GM04504 (cell line): ENCODE data around the gene SLC38A8.

Experiments used
- DNase-seq: peaks from one replicate; pipeline ENCODE4 v3.0.0-alpha.2; 2012; ENCODE audit warnings: low read depth

The SLC38A8 gene

DNA sequence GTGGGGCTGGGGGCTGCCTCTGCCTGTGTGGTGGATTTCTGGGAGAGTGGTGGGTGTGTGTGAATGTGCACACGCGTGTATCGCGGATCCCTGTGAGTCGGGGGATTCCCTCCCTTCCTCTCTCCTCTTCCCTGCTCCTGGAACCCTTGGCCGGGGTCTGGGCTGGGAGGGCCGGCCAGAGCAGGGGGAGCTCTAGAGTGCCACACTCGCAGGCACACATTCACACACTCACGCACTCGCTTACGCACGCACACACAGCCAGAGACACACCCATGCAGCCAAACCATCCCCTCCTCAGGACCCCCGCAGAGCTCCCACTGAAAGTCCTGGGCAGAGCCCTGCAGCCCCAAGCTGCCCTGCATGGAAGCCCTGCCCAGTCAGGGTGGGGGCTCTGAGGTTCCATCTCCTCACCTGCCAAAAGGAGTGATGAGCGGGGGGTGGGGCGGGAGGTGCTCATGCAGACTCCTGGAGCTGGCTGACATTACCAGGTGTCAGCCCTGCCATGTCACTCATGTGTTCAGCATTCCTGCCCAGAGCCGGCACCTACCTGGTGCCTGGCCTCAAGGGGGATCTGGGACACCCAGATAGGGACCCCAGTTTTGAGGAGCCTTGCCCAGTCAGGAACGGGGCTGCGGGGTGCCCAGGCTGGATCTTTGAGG, 72.7 kb downstream of the SLC38A8 start:
- no peak for DNase-seq

DNA sequence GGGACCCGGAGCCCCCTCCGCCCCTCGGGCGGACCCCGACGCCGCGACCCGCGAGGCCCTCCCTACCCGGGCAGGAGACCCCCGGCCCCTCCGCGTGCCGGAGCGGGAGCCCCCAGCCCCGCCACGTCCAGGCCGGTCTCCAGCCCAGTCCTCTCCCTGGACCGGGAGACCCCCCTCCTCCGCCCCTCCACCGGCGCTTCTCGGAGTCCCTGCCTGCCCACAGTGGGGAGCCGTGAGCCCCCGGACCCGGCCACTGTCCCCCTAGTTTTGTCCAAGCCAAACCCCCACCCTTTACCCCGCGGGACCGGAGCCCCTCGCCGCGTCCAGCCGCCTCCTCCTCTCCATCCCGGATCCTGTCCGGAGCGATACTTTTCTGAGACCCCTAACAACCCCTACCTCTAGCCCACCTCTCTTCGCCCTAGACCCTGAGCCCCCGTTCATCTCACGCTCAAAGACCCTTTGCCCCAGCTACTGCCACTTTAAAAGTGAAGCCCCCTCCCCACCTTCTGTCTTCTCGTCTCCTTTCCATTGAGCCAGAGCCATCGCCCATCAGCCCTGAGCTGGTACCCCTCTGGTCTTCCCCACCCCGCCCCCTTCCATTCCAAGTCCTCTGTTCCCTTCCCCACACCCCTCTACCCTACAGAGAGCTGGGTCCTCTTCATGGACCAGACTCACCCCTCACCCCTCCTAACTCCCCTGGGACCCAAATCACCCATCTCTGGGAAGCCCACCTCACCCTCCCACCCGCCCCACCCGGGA, 73.5 kb downstream of the SLC38A8 start:
- DNase-seq = no peak

DNA sequence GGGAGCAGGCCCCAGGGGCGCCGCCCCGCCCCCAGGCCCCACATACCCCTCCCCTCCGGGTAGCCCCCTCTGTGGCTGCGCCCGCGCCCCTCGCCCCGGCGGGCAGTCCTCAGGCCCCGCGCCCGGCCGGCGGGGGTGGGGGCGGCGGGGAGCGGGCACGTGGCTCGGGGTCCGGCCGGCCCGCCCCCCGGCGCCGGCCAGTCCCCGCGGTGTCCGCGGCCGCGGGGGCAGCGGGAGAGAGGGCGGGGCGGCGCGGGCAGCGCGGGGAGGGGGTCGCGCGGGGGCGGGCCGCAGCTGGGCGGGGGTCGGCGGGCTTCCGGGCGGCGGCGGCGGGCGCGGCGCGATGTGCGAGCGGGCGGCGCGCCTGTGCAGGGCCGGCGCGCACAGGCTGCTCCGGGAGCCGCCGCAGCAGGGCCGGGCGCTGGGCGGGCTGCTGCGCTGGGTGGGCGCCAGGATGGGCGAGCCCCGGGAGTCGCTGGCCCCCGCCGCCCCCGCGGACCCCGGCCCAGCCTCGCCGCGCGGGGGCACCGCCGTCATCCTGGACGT, 74.2 kb downstream of the SLC38A8 start:
- DNase-seq = no peak

DNA sequence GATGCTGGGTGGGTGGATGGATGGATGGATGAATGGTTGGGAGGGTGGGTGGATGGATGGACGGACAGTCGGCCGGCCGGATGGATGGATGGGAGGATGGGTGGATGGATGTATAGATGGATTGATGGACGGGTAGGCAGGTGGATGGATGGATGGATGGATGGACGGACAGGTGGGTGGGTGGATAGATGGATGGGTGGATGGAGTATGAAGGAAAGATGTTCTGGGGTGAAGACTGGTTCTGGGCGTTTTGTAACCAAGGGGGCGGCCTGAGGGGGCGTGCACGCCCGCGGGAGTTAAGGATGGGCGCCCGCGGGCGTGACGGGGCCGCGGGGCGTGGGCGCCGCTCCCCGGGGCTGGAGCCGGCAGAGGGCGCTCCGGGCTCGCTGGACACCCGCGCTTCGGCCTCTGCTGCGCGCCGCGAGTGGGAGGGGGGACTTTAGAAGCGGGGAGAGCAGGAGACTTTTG, 74.7 kb downstream of the SLC38A8 start, which contains the start of gene NECAB2:
NECAB2 (plus strand) TSS at position 407 of the 468 bp plus-strand sequence. CDS start 405 bp downstream, outside the sequence.
- no peak for DNase-seq

DNA sequence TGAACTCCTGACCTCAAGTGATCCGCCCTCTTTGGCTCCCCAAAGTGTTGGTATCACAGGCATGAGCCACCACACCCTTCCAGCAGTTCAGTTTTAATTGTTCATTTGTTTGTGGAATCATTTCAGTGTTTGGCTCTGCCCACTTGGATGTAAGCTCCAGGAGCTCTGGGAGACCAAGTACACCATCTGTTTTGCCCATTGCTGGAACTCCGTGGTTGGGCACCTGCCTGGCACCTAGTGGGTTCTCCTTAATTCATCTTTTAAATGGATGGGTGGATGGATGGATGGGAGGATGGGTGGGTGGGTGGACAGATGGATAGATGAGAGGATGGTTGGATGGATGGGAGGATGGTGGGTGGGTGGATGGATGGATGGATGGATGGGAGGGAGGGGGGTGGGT, 75.5 kb downstream of the SLC38A8 start:
- DNase-seq = no peak

DNA sequence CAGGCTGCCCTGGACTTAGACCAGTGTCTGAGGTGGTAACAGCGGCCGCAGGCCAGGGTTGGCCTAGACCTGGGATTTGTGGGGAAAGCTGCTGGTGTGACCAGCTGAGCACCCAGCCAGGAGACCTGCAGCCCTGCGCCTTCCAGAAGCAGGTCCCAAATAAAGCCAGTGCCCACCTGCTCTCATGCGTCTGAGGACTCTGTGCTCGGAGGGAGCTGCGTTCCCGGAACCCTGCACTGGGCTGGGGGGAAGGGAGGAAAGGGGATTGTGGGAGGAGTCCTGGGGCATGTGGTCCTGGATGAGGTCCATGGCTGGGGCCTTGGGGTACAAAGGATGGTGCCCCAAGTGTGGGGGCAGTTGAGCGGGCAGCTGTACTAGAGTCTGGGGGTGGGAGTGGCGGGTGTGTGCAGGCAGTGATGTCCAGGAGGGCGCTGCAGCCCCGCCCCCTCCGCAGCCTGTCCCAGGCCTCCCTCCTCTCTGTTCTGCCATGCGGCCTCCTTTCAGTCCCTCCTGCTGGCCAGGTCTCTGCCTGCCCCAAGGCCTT, 76.4 kb downstream of the SLC38A8 start:
- no peak for DNase-seq

DNA sequence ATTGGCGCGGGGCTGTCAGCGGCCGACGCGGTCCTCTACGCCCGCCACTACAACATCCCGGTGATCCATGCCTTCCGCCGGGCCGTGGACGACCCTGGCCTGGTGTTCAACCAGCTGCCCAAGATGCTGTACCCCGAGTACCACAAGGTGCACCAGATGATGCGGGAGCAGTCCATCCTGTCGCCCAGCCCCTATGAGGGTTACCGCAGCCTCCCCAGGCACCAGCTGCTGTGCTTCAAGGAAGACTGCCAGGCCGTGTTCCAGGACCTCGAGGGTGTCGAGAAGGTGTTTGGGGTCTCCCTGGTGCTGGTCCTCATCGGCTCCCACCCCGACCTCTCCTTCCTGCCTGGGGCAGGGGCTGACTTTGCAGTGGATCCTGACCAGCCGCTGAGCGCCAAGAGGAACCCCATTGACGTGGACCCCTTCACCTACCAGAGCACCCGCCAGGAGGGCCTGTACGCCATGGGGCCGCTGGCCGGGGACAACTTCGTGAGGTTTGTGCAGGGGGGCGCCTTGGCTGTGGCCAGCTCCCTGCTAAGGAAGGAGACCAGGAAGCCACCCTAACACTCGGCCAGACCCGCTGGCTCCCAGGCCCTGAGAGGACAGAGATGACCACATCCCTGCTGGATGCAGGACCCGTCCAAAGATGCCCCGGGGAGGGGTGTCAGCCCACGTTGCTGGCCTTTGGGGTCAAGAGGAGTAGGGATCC, 77.0 kb downstream of the SLC38A8 start:
- DNase-seq = no peak

DNA sequence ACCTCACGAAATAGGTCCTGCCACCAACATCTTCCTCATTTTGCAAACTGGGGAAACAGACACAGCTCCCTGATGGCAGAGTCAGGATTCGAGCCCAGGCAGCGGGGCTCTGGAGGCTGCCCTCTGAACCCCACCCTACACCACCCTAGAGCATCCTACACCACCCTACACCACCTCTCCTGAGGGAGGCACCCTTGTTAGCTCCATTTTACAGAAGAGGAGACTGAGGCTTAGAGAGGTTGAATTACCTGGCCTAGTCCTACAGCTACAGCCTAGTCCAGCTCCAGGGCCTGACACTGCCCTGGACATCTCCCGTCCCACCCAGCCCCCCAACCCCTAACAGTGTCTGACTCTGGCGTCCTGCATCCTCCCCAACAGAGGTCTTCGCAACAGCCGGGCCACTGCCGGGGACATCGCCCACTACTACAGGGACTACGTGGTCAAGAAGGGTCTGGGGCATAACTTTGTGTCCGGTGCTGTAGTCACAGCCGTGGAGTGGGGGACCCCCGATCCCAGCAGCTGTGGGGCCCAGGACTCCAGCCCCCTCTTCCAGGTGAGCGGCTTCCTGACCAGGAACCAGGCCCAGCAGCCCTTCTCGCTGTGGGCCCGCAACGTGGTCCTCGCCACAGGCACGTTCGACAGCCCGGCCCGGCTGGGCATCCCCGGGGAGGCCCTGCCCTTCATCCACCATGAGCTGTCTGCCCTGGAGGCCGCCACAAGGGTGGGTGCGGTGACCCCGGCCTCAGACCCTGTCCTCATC, 77.7 kb downstream of the SLC38A8 start:
- no peak for DNase-seq

DNA sequence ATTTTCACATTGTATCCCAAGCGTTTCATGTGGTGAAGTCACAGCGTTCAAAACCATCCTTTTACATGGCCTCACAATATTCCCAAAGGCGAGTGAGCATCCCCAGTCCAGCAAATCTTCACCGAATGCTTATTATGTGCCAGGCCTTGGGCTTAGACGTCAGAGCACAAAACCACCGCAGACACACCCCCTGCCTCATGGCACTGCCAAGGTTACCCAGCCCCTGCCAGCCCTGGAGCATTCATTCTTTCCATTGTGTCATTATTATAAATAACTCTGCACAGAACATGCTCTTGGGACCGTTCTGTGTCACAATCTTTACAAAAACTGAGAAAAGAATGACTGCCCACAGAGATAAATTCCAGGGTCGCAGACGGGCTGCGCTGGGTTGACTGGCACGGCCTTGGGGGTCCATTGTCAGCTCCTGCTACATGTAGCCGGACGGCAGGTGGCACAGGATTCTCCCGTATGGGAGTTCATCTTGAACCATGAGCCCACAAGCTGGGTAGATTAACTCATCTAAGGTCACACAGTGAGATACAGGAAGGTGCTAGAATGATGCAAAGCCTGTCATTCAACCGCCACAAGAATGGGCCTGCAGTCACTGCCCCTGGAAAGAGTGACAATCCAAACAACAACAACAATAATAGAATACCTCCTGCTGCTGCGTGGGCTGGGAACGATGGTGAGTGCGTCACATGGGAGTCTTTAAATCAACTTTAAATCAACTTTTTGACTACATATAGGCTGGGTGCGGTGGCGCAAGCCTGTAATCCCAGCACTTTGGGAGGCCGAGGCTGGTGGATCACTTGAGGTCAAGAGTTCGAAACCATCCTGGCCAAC, 79.1 kb downstream of the SLC38A8 start:
- no peak for DNase-seq

DNA sequence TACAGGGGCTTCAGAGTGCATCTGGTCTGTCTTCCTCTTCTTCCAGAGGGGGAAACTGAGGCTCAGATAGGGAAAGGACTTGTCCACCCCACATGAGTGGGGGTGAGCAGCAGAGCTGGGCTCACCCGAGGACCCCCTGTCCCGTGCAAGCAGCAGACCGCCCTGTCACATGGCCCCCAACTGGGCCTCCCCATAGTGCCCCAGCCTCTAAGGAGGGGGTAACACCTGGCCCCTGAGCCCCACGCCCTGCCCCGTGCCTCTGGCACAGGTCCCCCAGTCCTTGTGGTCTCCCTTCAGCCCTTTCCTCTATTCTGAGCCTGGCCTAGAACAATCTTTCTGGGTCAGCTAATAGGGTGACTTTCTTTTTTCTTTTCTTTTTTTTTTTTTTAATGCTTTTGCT, 81.0 kb downstream of the SLC38A8 start:
- no peak for DNase-seq

DNA sequence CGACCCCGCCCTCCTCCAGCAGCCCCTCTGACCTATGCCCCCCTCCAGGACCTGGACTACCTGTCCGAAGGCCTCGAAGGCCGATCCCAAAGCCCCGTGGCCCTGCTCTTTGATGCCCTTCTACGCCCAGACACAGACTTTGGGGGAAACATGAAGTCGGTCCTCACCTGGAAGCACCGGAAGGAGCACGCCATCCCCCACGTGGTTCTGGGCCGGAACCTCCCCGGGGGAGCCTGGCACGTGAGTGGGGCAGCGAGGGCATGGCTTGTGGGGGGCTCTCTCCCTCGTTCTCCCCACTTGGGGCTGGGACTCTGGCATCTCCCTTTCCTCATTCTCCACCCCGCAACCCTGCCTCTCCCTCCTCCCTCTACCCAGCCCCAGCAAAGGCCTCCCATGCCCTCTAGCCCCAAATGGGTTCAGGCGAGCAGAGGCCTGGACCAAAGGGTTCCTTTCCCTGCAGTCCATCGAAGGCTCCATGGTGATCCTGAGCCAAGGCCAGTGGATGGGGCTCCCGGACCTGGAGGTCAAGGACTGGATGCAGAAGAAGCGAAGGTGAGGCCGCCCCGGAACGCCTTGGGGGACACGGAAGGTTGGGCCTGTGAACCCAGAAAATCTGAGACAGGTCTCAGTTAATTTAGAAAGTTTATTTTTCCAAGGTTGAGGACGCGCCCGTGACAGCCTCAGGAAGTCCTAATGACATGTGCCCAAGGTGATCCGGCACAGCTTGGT, 81.9 kb downstream of the SLC38A8 start:
- no peak for DNase-seq
